Measurements from ENCODE around the gene PTPRT. TPM values are rescaled to one million over a fixed set of nuclear protein-coding genes. Genes with fewer than 3 reads are reported as not detected.

Gene PTPRT
- total RNA-seq, 1 experiment from 2014 or later: 0.13 TPM

GRCh38 chr20:42594011-42594410, 595.7 kb downstream of the PTPRT start:
- Histone ChIP-seq H3K14ac (ENCODE audit: insufficient read depth, low read length) (no peak overlapping the region), H2BK20ac (ENCODE audit: low read depth, low read length, poor library complexity, severe bottlenecking) (no peak overlapping the region), H3K23ac (ENCODE audit: insufficient read length, low read depth, low read length) (no peak overlapping the region), H3K79me1 (ENCODE audit: insufficient read depth, low read depth, low read length, poor library complexity, severe bottlenecking) (no peaks in the 10 kb centered on the region), H3K27ac (ENCODE audit: insufficient read length, low read depth, low read length) (no peak overlapping the region), H2AK5ac (ENCODE audit: insufficient read length, low read length) (no peak overlapping the region), H3K79me2 (ENCODE audit: insufficient read depth, low read length) (no peaks in the 10 kb centered on the region), H4K91ac (ENCODE audit: insufficient read length, low read depth, low read length) (no peak overlapping the region), H3K4me2 (ENCODE audit: insufficient read depth, insufficient read length, low read length) (no peak overlapping the region), H3K9me3 (ENCODE audit: control insufficient read depth, low read depth, low read length) (no peaks in the 10 kb centered on the region), H3K9ac (ENCODE audit: extremely low read depth, insufficient read length, low read length) (no peak overlapping the region), H2BK15ac (ENCODE audit: low read depth, low read length) (no peak overlapping the region), H3K56ac (ENCODE audit: insufficient read length, low read depth, low read length) (no peak overlapping the region), H4K20me1 (ENCODE audit: control insufficient read depth, insufficient read depth, insufficient read length) (no peaks in the 10 kb centered on the region), H3K27me3 (ENCODE audit: insufficient read depth, low read length) (no peaks in the 10 kb centered on the region), H4K8ac (replicated peaks; ENCODE audit: insufficient read length, low read depth, low read length) (no peak overlapping the region), H2BK5ac (ENCODE audit: insufficient read length, low read length) (no peak overlapping the region), H2BK12ac (ENCODE audit: insufficient read length, low read depth, low read length) (no peak overlapping the region), H3K4me1 (ENCODE audit: insufficient read depth, low read length) (no peaks in the 10 kb centered on the region), H4K5ac (ENCODE audit: insufficient read length, low read depth, low read length) (no peak overlapping the region), H3K18ac (ENCODE audit: insufficient read length, low read depth, low read length) (no peak overlapping the region), H3K23me2 (ENCODE audit: insufficient read length, low read depth, low read length, poor library complexity, severe bottlenecking) (no peaks in the 10 kb centered on the region), H3K4ac (ENCODE audit: low read depth, low read length) (no peak overlapping the region), H3T11ph (ENCODE audit: low read length) (no peak overlapping the region), H2AFZ (ENCODE audit: low read length) (no peak overlapping the region), H2BK120ac (ENCODE audit: low read depth, low read length, poor library complexity, severe bottlenecking) (no peak overlapping the region)
- WGBS (ENCODE audit: extremely low coverage, insufficient read length, low lambda C conversion rate): no CpG with 5 or more reads among the region's 7 CpGs
- DNase-seq: no peak
- peak overlapping the region in 1 of 3 experiments; percentile 25; a peak in 1 of 7 replicates for H3K27ac Mint-ChIP-seq
- H3K4me1 Mint-ChIP-seq: no peaks in the 10 kb centered on the region
- TF ChIP-seq, protein P1, sequence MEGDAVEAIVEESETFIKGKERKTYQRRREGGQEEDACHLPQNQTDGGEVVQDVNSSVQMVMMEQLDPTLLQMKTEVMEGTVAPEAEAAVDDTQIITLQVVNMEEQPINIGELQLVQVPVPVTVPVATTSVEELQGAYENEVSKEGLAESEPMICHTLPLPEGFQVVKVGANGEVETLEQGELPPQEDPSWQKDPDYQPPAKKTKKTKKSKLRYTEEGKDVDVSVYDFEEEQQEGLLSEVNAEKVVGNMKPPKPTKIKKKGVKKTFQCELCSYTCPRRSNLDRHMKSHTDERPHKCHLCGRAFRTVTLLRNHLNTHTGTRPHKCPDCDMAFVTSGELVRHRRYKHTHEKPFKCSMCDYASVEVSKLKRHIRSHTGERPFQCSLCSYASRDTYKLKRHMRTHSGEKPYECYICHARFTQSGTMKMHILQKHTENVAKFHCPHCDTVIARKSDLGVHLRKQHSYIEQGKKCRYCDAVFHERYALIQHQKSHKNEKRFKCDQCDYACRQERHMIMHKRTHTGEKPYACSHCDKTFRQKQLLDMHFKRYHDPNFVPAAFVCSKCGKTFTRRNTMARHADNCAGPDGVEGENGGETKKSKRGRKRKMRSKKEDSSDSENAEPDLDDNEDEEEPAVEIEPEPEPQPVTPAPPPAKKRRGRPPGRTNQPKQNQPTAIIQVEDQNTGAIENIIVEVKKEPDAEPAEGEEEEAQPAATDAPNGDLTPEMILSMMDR (conservative IDR thresholded peaks at IDR 0.05): no peak
- H3K36me3 Mint-ChIP-seq (ENCODE audit: insufficient read depth in 1 of 3, low read depth in 3 of 3): no peaks in the 10 kb centered on the region
- no peak overlapping the region for H3K4me3 Mint-ChIP-seq
- H3K27me3 Mint-ChIP-seq (ENCODE audit: low read depth): peaks cover 7% of the 10 kb centered on the region; the same call in 1 of the 2 replicates
- H3K9me3 Mint-ChIP-seq: no peaks in the 10 kb centered on the region
